Right ventricle myocardium inferior (tissue), 1 donor: ENCODE data around the gene F2RL3. TPM values are rescaled to one million over a fixed set of nuclear protein-coding genes. Genes with fewer than 3 reads are reported as not detected.
A peak's percentile ranks its signal among the peaks of the same experiment; 100 is the strongest.
"Not testable (repeated sequence)": the region's sequence is repeated elsewhere in the genome, so short reads cannot be mapped to it uniquely, and the experiment has no call there.

ENCODE experiments used
- ATAC-seq: fragments of 200-7000 bp; cut with Tn5 transposase; one replicate; pipeline ENCODE4 v1.9.1; 2020; ENCODE audit warnings: mild to moderate bottlenecking, moderate library complexity
- DNase-seq: peaks from one replicate; pipeline ENCODE4 v3.0.0; 2021; ENCODE audit errors: missing footprints
- intact Hi-C: fragments of 100-400 bp; cut with DNase I; formaldehyde crosslinking; loops from one replicate; pipeline ENCODE4 v1.11.0; 2022
- total RNA-seq: library from RNA; stranded (reverse); fragmentation: NEBNext Ultra II Directional; extraction: Animal tissue kit (Norgen Biotek cat#: 25700); gene quantifications from one replicate; pipeline ENCODE4 v1.2.1, GENCODE V29; 2021
- donor health status: DM: no; HTN: yes; CAD: no; lungs with severe emphysema.

Gene F2RL3
- total RNA-seq, 1 donor from 2014 or later, result 0.27 TPM

- DNase-seq, result no peak
- no peak for ATAC-seq
- intact Hi-C loops, result no loop called here
These were observed 15.2 kb upstream of the F2RL3 start for GRCh38 chr19:16873594-16873993.

- no peak for ATAC-seq
- intact Hi-C loops, result no loop called here
- DNase-seq, result no peak
These were observed 14.4 kb upstream of the F2RL3 start for GRCh38 chr19:16874250-16874977.

GRCh38 chr19:16874978-16875299 lies 13.9 kb upstream of the F2RL3 start:
- ATAC-seq, intact Hi-C loops, DNase-seq: not testable (repeated sequence)

- no peak for ATAC-seq
- DNase-seq, result no peak
- intact Hi-C loops, result no loop called here
These were observed 12.9 kb upstream of the F2RL3 start for GRCh38 chr19:16875584-16876555.

GRCh38 chr19:16876904-16877361 lies 11.9 kb upstream of the F2RL3 start:
- DNase-seq (no peak), ATAC-seq (no peak)

GRCh38 chr19:16877581-16877980 lies 11.2 kb upstream of the F2RL3 start:
- DNase-seq (no peak), ATAC-seq (no peak)
- intact Hi-C loops, result no loop called here

More at GRCh38 chr19:16876904-16877361, 11.9 kb upstream of the F2RL3 start:
- intact Hi-C loops, result no loop called here

GRCh38 chr19:16878181-16878965 lies 10.4 kb upstream of the F2RL3 start:
- DNase-seq (no peak), ATAC-seq (peak; percentile 29)
- intact Hi-C loops, result no loop called here

- no peak for DNase-seq
- ATAC-seq, result no peak
- intact Hi-C loops, result no loop called here
These were observed 7.8 kb upstream of the F2RL3 start for GRCh38 chr19:16880884-16881554.

GRCh38 chr19:16882146-16882545 lies 6.7 kb upstream of the F2RL3 start:
- intact Hi-C loops, result no loop called here
- no peak for ATAC-seq
- no peak for DNase-seq

- ATAC-seq, result no peak
- intact Hi-C loops, result no loop called here
- no peak for DNase-seq
These were observed 5.3 kb upstream of the F2RL3 start for GRCh38 chr19:16883522-16883921.

GRCh38 chr19:16885166-16885565 lies 3.6 kb upstream of the F2RL3 start:
- intact Hi-C loops, result no loop called here
- no peak for DNase-seq
- ATAC-seq, result no peak

GRCh38 chr19:16886305-16886880 lies 2.4 kb upstream of the F2RL3 start:
- peak; percentile 81 for ATAC-seq
- intact Hi-C loops, result no loop called here

GRCh38 chr19:16887353-16888265 lies 1.2 kb upstream of the F2RL3 start:
- ATAC-seq (no peak), DNase-seq (no peak)
- intact Hi-C loops, result no loop called here

More at GRCh38 chr19:16886305-16886880, 2.4 kb upstream of the F2RL3 start:
- DNase-seq, result peak; percentile 80

GRCh38 chr19:16889366-16889882 lies 625 bp downstream of the F2RL3 start:
- DNase-seq (peak; percentile 70), ATAC-seq (peak; percentile 73)
- intact Hi-C loops, result no loop called here

- ATAC-seq, result no peak
- intact Hi-C loops, result loop anchor here (10.0 kb wide), 1 partner anchor 155 kb away; no protein-coding TSS in a partner anchor
- DNase-seq, result no peak
These were observed 1.2 kb downstream of the F2RL3 start for GRCh38 chr19:16889883-16890460.

GRCh38 chr19:16890461-16891184 lies 1.8 kb downstream of the F2RL3 start:
- ATAC-seq (no peak), DNase-seq (no peak)
- intact Hi-C loops, result loop anchor here (10.0 kb wide), 1 partner anchor 154 kb away; no protein-coding TSS in a partner anchor
